Ascending aorta (tissue), 2 donors: ENCODE measurements around the gene PRDM7. TPM values are rescaled to one million over a fixed set of nuclear protein-coding genes. Genes with fewer than 3 reads are reported as not detected.

Source experiments
- DNase-seq, 2 donors: peaks; one replicate each; pipeline ENCODE4 v3.0.0-alpha.2; 2019; ENCODE audit warnings: low spot score in 2 of 2
- H3K27ac ChIP-seq, 2 donors: fragments of 200-600 bp; sonication (generic); one replicate each; pipeline ENCODE4 v1.5.1; 2016 to 2017; ENCODE audit warnings: mild to moderate bottlenecking in 1 of 2
- H3K27me3 ChIP-seq: fragments of 200-600 bp; sonication (generic); one replicate; pipeline ENCODE4 v1.5.1; 2017
- H3K36me3 ChIP-seq, 2 donors: fragments of 200-600 bp; sonication (generic); one replicate each; pipeline ENCODE4 v1.5.1; 2016
- H3K4me1 ChIP-seq, 2 donors: fragments of 200-600 bp; sonication (generic); one replicate each; pipeline ENCODE4 v1.5.1; 2016 to 2017; ENCODE audit warnings: mild to moderate bottlenecking in 1 of 2
- H3K4me3 ChIP-seq, 2 donors: fragments of 200-600 bp; sonication (generic); one replicate each; pipeline ENCODE4 v1.5.1; 2016 to 2017; ENCODE audit warnings: mild to moderate bottlenecking in 1 of 2
- H3K9me3 ChIP-seq, 2 donors: fragments of 200-600 bp; sonication (generic); one replicate each; pipeline ENCODE4 v1.5.1; 2016
- intact Hi-C: fragments of 100-400 bp; cut with DNase I; formaldehyde crosslinking; loops from one replicate; pipeline ENCODE4 v1.15.1; 2023
- total RNA-seq: library from RNA; depleted of rRNA; stranded (reverse); fragments of >200 nt; gene quantifications from one replicate; pipeline ENCODE4 v1.1.0, GENCODE V29; 2016
- TF ChIP-seq, protein P1 (sequence below), 3 experiments: fragments of 200-600 bp in 2 of 3; fragments of 450-650 bp in 1 of 3; sonication (generic) in 2 of 3; IDR thresholded peaks; one replicate each; pipeline ENCODE4 v1.5.1; 2016 to 2019; ENCODE audit warnings: antibody characterized with exemption in 3 of 3, mild to moderate bottlenecking in 1 of 3, moderate library complexity in 1 of 3

The PRDM7 gene
- total RNA-seq, 1 donor from 2014 or later, result not detected

GRCh38 chr16:90035902-90036301 lies 41.2 kb downstream of the PRDM7 start:
- intact Hi-C loops, result no loop called here
- no peaks in the 10 kb centered on the region for H3K4me1 ChIP-seq
- no peak for DNase-seq
- no peaks in the 10 kb centered on the region for H3K9me3 ChIP-seq
- TF ChIP-seq, protein P1, sequence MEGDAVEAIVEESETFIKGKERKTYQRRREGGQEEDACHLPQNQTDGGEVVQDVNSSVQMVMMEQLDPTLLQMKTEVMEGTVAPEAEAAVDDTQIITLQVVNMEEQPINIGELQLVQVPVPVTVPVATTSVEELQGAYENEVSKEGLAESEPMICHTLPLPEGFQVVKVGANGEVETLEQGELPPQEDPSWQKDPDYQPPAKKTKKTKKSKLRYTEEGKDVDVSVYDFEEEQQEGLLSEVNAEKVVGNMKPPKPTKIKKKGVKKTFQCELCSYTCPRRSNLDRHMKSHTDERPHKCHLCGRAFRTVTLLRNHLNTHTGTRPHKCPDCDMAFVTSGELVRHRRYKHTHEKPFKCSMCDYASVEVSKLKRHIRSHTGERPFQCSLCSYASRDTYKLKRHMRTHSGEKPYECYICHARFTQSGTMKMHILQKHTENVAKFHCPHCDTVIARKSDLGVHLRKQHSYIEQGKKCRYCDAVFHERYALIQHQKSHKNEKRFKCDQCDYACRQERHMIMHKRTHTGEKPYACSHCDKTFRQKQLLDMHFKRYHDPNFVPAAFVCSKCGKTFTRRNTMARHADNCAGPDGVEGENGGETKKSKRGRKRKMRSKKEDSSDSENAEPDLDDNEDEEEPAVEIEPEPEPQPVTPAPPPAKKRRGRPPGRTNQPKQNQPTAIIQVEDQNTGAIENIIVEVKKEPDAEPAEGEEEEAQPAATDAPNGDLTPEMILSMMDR (IDR thresholded peaks at IDR 0.05), result no peak
- H3K36me3 ChIP-seq, result peaks cover 25 to 51% of the 10 kb centered on the region in 2 donors
- H3K27ac ChIP-seq, result no peak overlapping the region
- H3K27me3 ChIP-seq, result no peaks in the 10 kb centered on the region
- H3K4me3 ChIP-seq, result no peak overlapping the region

GRCh38 chr16:90034504-90034903 lies 42.6 kb downstream of the PRDM7 start:
- Histone ChIP-seq H3K4me1 (no peaks in the 10 kb centered on the region), H3K27ac (no peak overlapping the region), H3K27me3 (no peaks in the 10 kb centered on the region), H3K36me3 (peaks cover 19 to 37% of the 10 kb centered on the region in 2 donors), H3K9me3 (no peaks in the 10 kb centered on the region), H3K4me3 (no peak overlapping the region)
- DNase-seq, result no peak
- TF ChIP-seq, protein P1 (IDR thresholded peaks at IDR 0.05), result no peak
- intact Hi-C loops, result no loop called here

GRCh38 chr16:90033387-90033786 lies 43.7 kb downstream of the PRDM7 start:
- Histone ChIP-seq H3K9me3 (no peaks in the 10 kb centered on the region), H3K4me3 (no peak overlapping the region), H3K36me3 (peaks cover 14 to 29% of the 10 kb centered on the region in 2 donors), H3K27ac (peak overlapping the region in 1 of 2 donors; percentile 5), H3K4me1 (no peaks in the 10 kb centered on the region), H3K27me3 (no peaks in the 10 kb centered on the region)
- no peak for DNase-seq
- TF ChIP-seq, protein P1 (IDR thresholded peaks at IDR 0.05), result no peak
- intact Hi-C loops, result no loop called here

DNA sequence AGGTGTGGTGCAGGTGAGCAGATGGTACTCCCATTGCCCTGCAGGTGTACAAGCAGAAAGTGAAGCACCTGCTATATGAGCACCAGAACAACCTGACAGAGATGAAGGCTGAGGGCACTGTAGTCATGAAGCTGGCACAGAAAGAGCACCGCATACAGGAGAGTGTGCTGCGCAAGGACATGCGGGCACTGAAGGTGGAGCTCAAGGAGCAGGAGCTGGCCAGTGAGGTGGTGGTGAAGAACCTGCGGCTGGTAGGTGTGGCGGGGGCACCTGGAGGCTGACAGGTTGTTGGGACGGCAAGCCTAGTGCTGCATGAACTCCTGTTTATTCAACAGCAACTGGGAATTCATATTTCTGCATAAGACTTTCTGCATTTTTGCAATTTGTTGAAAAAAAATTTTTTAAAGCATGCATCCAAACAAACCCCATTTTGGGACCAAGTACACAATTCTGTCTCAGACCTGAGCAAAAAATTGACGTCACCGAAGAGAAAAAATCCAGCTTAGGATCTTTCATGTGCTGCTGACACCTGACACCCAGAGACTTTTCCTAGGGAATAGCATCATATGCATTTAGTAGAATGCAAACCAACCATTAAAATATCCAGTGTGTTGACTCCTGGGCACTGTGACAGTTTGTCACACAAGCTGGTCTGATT lies 44.3 kb downstream of the PRDM7 start:
- H3K4me1 ChIP-seq, result no peaks in the 10 kb centered on the region
- peaks cover 10 to 24% of the 10 kb centered on the region in 2 donors for H3K36me3 ChIP-seq
- H3K27ac ChIP-seq, result no peak overlapping the region
- no peak overlapping the region for H3K4me3 ChIP-seq
- TF ChIP-seq, protein P1 (IDR thresholded peaks at IDR 0.05), result no peak
- intact Hi-C loops, result no loop called here
- H3K27me3 ChIP-seq, result no peaks in the 10 kb centered on the region
- H3K9me3 ChIP-seq, result no peaks in the 10 kb centered on the region
- DNase-seq, result no peak

DNA sequence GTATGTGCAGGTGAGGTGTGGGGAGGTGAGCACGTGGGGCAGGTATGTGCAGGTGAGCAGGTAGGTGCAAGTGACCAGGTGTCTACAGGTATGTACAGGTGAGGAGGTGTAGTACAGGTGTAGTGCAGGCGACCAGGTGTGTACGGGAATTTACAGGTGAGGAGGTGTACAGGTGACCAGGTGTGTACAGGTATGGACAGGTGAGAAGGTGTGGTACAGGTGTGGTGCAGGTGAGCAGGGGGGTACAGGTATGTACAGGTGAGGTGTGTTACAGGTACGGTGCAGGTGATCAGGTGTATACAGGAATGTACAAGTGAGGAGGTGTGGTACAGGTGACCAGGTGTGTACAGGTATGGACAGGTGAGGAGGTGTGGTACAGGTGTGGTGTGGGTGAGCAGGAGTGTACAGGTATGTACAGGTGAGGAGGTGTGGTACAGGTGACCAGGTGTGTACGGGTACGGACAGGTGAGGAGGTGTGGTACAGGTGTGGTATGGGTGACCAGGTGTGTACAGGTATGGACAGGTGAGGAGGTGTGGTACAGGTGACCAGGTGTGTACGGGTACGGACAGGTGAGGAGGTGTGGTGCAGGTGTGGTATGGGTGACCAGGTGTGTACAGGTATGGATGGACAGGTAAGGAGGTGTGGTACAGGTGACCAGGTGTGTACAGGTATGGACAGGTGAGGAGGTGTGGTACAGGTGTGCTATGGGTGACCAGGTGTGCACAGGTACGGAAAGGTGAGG lies 45.0 kb downstream of the PRDM7 start:
- Histone ChIP-seq H3K36me3 (peaks cover 5 to 22% of the 10 kb centered on the region in 2 donors), H3K27ac (peak overlapping the region in 1 of 2 donors; percentile 24)
- DNase-seq, result no peak

More for the DNA sequence above, 45.0 kb downstream of the PRDM7 start:
- intact Hi-C loops, result no loop called here
- H3K9me3 ChIP-seq, result no peaks in the 10 kb centered on the region
- TF ChIP-seq, protein P1 (IDR thresholded peaks at IDR 0.05), result no peak
- no peaks in the 10 kb centered on the region for H3K4me1 ChIP-seq
- no peaks in the 10 kb centered on the region for H3K27me3 ChIP-seq
- H3K4me3 ChIP-seq, result no peak overlapping the region
